ENCODE measurements around the gene SYT7.

- TF ChIP-seq POLR2AphosphoS5 (IDR thresholded peaks at IDR 0.05; ENCODE audit: low read depth, low read length) (no peak), REST (IDR thresholded peaks at IDR 0.05; ENCODE audit: insufficient read depth in 1 of 2, low read depth in 2 of 2, low read length in 2 of 2) (no peak), TAF1 (IDR thresholded peaks at IDR 0.05; ENCODE audit: borderline replicate concordance, insufficient read depth, low read length) (no peak), FOXP2 (optimal IDR thresholded peaks at IDR 0.05; ENCODE audit: borderline replicate concordance, extremely low read depth, extremely low read length, insufficient read depth) (no peak)
Measured at GRCh38 chr11:61522881-61523280, 58.0 kb downstream of the SYT7 start.

Data from PFSK-1 (cell line).